Activated B cell treated with CpG ODN at 0.5 μM for 24 hours (primary cell): ENCODE measurements around the gene ANAPC2. TPM values are rescaled to one million over a fixed set of nuclear protein-coding genes. Genes with fewer than 3 reads are reported as not detected.

ENCODE experiments used
- ATAC-seq: fragments of 200-7000 bp; cut with Tn5 transposase; one replicate; pipeline ENCODE4 v1.10.0; 2021; ENCODE audit warnings: low read depth, mild to moderate bottlenecking, moderate library complexity
- CTCF ChIA-PET: fragments of 350-600 bp; sonication (Branson Sonifier 250); formaldehyde crosslinking; loops from one replicate; lab custom pipeline; 2021; ENCODE audit warnings: antibody characterized with exemption; lab: Charles Lee
- POLR2A ChIA-PET: fragments of 350-600 bp; sonication (Branson Sonifier 250); formaldehyde crosslinking; loops from one replicate; lab custom pipeline; 2021; ENCODE audit warnings: antibody characterized with exemption; lab: Charles Lee
- DNase-seq: peaks from one replicate; pipeline ENCODE4 v3.0.0; 2022
- H3K27ac Mint-ChIP-seq: one replicate; pipeline ENCODE4 v1.8.0; 2020; ENCODE audit warnings: mixed read lengths
- H3K27me3 Mint-ChIP-seq: one replicate; pipeline ENCODE4 v1.8.0; 2021; ENCODE audit warnings: mixed read lengths
- H3K36me3 Mint-ChIP-seq: one replicate; pipeline ENCODE4 v1.8.0; 2021; ENCODE audit warnings: low read depth, mixed read lengths
- H3K4me1 Mint-ChIP-seq: one replicate; pipeline ENCODE4 v1.8.0; 2021; ENCODE audit warnings: mixed read lengths
- H3K4me3 Mint-ChIP-seq: one replicate; pipeline ENCODE4 v1.8.0; 2020; ENCODE audit warnings: mild to moderate bottlenecking, mixed read lengths
- H3K9me3 Mint-ChIP-seq: one replicate; pipeline ENCODE4 v1.8.0; 2020; ENCODE audit warnings: mixed read lengths
- intact Hi-C: fragments of 100-400 bp; cut with micrococcal nuclease; formaldehyde crosslinking; loops from one replicate; pipeline ENCODE4 v1.15.1; 2024
- total RNA-seq: library from RNA; stranded (reverse); gene quantifications from 2 replicates; pipeline ENCODE4 v1.2.3, GENCODE V29; 2022
- TF ChIP-seq, protein P1 (sequence below): fragments of 200-600 bp; IDR thresholded peaks from one replicate; pipeline ENCODE4 v1.8.0; 2022; ENCODE audit warnings: antibody characterized with exemption, mild to moderate bottlenecking

ANAPC2 gene
- total RNA-seq, 1 donor from 2014 or later = 93.9 TPM

GRCh38 chr9:137130176-137130755, 58.1 kb downstream of the ANAPC2 start:
- peak; percentile 3 for ATAC-seq
- CTCF ChIA-PET = interaction anchor here (0.7 to 1.6 kb wide), 4 partner anchors 58 to 182 kb away, joined by 3 to 5 read pairs (median 3); partner anchors contain the start of gene SSNA1
- POLR2A ChIA-PET = interaction anchor here (0.7 to 3.5 kb wide), 23 partner anchors 8 to 422 kb away, joined by 3 to 76 read pairs (median 5); partner anchors contain the start of genes ANAPC2, DPP7, GRIN1 and MAN1B1

DNA sequence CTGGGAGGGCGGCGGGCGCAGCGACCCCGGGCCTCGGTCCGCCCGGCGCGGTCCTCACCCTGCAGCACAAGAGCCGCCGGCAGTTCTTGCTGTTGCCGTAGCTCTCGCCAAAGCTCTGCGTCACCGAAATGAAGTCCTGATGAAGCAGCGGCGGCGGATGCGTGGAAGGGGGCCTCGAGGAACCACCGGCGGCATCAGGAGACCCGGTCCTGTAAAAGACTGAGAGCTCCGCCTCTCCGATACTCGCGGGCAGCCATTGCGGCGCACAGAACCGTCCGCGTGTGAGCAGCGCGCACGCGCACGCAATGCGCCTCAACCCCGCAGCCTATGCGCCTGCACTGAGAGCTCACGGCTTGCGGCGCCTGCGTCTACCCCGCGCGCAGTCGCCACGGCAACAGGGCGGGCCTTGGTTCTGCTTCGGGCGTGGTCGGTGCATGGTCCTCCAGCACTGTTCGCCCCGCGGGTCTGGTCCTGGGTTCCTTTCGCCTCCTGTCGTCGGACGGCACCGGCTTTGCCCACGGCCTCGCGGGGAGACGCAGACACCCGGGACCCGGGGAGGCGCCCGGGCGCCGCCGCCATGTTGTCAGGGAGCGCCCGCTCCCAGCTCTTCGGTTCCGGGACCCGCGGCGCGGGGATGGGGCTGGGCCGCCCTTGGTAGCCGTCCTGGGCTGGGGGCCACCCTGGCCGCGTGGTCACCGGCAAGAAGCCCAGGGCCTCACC, 58.7 kb downstream of the ANAPC2 start:
- Mint-ChIP-seq H3K27me3 (peaks cover 2% of the 10 kb centered on the region), H3K9me3 (no peaks in the 10 kb centered on the region), H3K27ac (peak overlapping the region; percentile 80), H3K4me1 (peaks cover 32% of the 10 kb centered on the region), H3K4me3 (peak overlapping the region; percentile 82), H3K36me3 (peaks cover 2% of the 10 kb centered on the region)
- TF ChIP-seq, protein P1, sequence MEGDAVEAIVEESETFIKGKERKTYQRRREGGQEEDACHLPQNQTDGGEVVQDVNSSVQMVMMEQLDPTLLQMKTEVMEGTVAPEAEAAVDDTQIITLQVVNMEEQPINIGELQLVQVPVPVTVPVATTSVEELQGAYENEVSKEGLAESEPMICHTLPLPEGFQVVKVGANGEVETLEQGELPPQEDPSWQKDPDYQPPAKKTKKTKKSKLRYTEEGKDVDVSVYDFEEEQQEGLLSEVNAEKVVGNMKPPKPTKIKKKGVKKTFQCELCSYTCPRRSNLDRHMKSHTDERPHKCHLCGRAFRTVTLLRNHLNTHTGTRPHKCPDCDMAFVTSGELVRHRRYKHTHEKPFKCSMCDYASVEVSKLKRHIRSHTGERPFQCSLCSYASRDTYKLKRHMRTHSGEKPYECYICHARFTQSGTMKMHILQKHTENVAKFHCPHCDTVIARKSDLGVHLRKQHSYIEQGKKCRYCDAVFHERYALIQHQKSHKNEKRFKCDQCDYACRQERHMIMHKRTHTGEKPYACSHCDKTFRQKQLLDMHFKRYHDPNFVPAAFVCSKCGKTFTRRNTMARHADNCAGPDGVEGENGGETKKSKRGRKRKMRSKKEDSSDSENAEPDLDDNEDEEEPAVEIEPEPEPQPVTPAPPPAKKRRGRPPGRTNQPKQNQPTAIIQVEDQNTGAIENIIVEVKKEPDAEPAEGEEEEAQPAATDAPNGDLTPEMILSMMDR = no peak
- intact Hi-C loops = loop anchor here (1.0 to 10.0 kb wide), 6 partner anchors 11 to 148 kb away; partner anchors contain the start of genes NPDC1, TOR4A and TPRN
- ATAC-seq (peak; percentile 95), DNase-seq (peak; percentile 88)
- POLR2A ChIA-PET = interaction anchor here (0.6 to 3.5 kb wide), 28 partner anchors 9 to 423 kb away, joined by 3 to 76 read pairs (median 4); partner anchors contain the start of genes ANAPC2, DPP7, GRIN1 and MAN1B1
- CTCF ChIA-PET = interaction anchor here (0.6 to 1.6 kb wide), 7 partner anchors 9 to 182 kb away, joined by 3 to 5 read pairs (median 3); partner anchors contain the start of gene SSNA1

More at GRCh38 chr9:137130176-137130755, 58.1 kb downstream of the ANAPC2 start:
- no peaks in the 10 kb centered on the region for H3K9me3 Mint-ChIP-seq
- no peak for DNase-seq
- H3K4me3 Mint-ChIP-seq = peak overlapping the region; percentile 81
- intact Hi-C loops = no loop called here
- H3K27me3 Mint-ChIP-seq = peaks cover 5% of the 10 kb centered on the region
- TF ChIP-seq, protein P1 = no peak
- peaks cover 32% of the 10 kb centered on the region for H3K4me1 Mint-ChIP-seq
- H3K36me3 Mint-ChIP-seq = peaks cover 2% of the 10 kb centered on the region
- peak overlapping the region; percentile 69 for H3K27ac Mint-ChIP-seq

GRCh38 chr9:137128862-137129455, 59.4 kb downstream of the ANAPC2 start:
- CTCF ChIA-PET = interaction anchor here (0.8 to 1.6 kb wide), 4 partner anchors 10 to 181 kb away, joined by 3 to 5 read pairs (median 3); partner anchors contain the start of gene SSNA1
- Mint-ChIP-seq H3K4me1 (peaks cover 35% of the 10 kb centered on the region), H3K9me3 (no peaks in the 10 kb centered on the region), H3K4me3 (peak overlapping the region; percentile 82), H3K27ac (peak overlapping the region; percentile 88), H3K27me3 (peaks cover 2% of the 10 kb centered on the region), H3K36me3 (peaks cover 2% of the 10 kb centered on the region)
- no peak for ATAC-seq
- TF ChIP-seq, protein P1 = no peak
- no peak for DNase-seq
- POLR2A ChIA-PET = interaction anchor here (0.7 to 3.5 kb wide), 22 partner anchors 10 to 423 kb away, joined by 3 to 76 read pairs (median 5); partner anchors contain the start of genes ANAPC2, DPP7, GRIN1 and MAN1B1
- intact Hi-C loops = loop anchor here (1.0 to 10.0 kb wide), 6 partner anchors 11 to 148 kb away; partner anchors contain the start of genes NPDC1, TOR4A and TPRN

GRCh38 chr9:137128158-137128861, 60.0 kb downstream of the ANAPC2 start:
- Mint-ChIP-seq H3K36me3 (peaks cover 2% of the 10 kb centered on the region), H3K27me3 (peaks cover 2% of the 10 kb centered on the region), H3K9me3 (no peaks in the 10 kb centered on the region), H3K4me1 (peaks cover 41% of the 10 kb centered on the region), H3K4me3 (peak overlapping the region; percentile 82), H3K27ac (peak overlapping the region; percentile 88)
- ChIA-PET CTCF (interaction anchor here (1.2 kb wide), 2 partner anchors 9 to 81 kb away, joined by 3 to 4 read pairs; no protein-coding TSS in a partner anchor), POLR2A (interaction anchor here (0.6 to 3.5 kb wide), 16 partner anchors 8 to 449 kb away, joined by 3 to 76 read pairs (median 6); partner anchors contain the start of genes DPP7, LRRC26, RNF208 and SSNA1)
- DNase-seq (no peak), ATAC-seq (no peak)
- intact Hi-C loops = loop anchor here (2.0 to 10.0 kb wide), 4 partner anchors 39 to 149 kb away; partner anchors contain the start of genes NPDC1, TOR4A and TPRN
- TF ChIP-seq, protein P1 = no peak
